Measurements from ENCODE around the gene OOSP4B.

DNA sequence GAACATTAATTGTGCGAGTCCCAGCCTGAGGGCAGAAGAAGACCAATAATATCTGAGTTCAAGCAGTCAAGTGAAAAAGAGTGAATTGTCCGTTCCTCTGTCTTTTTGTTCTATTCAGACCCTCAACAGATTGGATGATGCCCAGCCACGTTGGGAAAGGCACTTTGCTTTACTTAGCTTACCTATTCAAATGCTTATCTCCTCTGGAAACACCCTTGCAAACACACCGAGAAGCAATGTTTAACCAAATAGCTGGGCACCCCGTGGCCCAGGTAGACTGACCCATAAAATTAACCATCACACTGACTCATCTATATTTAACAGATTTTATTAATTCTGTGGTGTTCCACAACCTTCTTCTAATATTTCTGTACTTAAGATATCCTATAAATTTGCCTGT, 43.9 kb upstream of the OOSP4B start:
- TF ChIP-seq, protein P1, sequence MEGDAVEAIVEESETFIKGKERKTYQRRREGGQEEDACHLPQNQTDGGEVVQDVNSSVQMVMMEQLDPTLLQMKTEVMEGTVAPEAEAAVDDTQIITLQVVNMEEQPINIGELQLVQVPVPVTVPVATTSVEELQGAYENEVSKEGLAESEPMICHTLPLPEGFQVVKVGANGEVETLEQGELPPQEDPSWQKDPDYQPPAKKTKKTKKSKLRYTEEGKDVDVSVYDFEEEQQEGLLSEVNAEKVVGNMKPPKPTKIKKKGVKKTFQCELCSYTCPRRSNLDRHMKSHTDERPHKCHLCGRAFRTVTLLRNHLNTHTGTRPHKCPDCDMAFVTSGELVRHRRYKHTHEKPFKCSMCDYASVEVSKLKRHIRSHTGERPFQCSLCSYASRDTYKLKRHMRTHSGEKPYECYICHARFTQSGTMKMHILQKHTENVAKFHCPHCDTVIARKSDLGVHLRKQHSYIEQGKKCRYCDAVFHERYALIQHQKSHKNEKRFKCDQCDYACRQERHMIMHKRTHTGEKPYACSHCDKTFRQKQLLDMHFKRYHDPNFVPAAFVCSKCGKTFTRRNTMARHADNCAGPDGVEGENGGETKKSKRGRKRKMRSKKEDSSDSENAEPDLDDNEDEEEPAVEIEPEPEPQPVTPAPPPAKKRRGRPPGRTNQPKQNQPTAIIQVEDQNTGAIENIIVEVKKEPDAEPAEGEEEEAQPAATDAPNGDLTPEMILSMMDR (IDR thresholded peaks at IDR 0.05; ENCODE audit: low read length), result no peak
- TF ChIP-seq EZH2 (optimal IDR thresholded peaks at IDR 0.05; ENCODE audit: low read depth, low read length), result no peak
- no peak for TF ChIP-seq EZH2phosphoT487 (IDR thresholded peaks at IDR 0.05; ENCODE audit: low read length)

All from MM.1S (cell line).